ENCODE data around the gene GTSF1L. TPM values are rescaled to one million over a fixed set of nuclear protein-coding genes. Genes with fewer than 3 reads are reported as not detected.

The GTSF1L gene
- total and polyA plus RNA-seq, 4 donors = not detected

- Histone ChIP-seq H3K4me3 (no peak overlapping the region), H3K27ac (ENCODE audit: low read depth in 1 of 2, low read length in 1 of 2) (no peak overlapping the region), H3K9ac (ENCODE audit: insufficient read depth in 1 of 2, low read length in 2 of 2) (no peak overlapping the region), H3K36me3 (ENCODE audit: control insufficient read depth in 4 of 4, insufficient read depth in 4 of 4, low read length in 4 of 4) (no peaks in the 10 kb centered on the region), H3K27me3 (ENCODE audit: control insufficient read depth in 3 of 3, insufficient read depth in 3 of 3, low read length in 2 of 3) (no peaks in the 10 kb centered on the region), H3K9me3 (ENCODE audit: control insufficient read depth in 4 of 4, insufficient read depth in 3 of 4, low read length in 3 of 4) (no peaks in the 10 kb centered on the region), H3K4me1 (ENCODE audit: control insufficient read depth in 5 of 5, insufficient read depth in 5 of 5, low read length in 5 of 5) (no peaks in the 10 kb centered on the region)
- DNase-seq (no peak), ATAC-seq (ENCODE audit: insufficient read depth, low FRiP score) (no peak)
- 96 to 98% methylated on average over 13 of the region's 13 CpGs for WGBS, 2 donors
- no peak for TF ChIP-seq CTCF (IDR thresholded peaks at IDR 0.05; ENCODE audit: control extremely low read depth, extremely low read depth)
Measured at GRCh38 chr20:43686820-43687219, 40.0 kb downstream of the GTSF1L start.

- Histone ChIP-seq H3K36me3 (ENCODE audit: control insufficient read depth in 4 of 4, insufficient read depth in 4 of 4, low read length in 4 of 4) (no peaks in the 10 kb centered on the region), H3K4me1 (ENCODE audit: control insufficient read depth in 5 of 5, insufficient read depth in 5 of 5, low read length in 5 of 5) (no peaks in the 10 kb centered on the region), H3K27ac (ENCODE audit: low read depth in 1 of 2, low read length in 1 of 2) (no peak overlapping the region), H3K4me3 (no peak overlapping the region), H3K9ac (ENCODE audit: insufficient read depth in 1 of 2, low read length in 2 of 2) (no peak overlapping the region), H3K27me3 (ENCODE audit: control insufficient read depth in 3 of 3, insufficient read depth in 3 of 3, low read length in 2 of 3) (no peaks in the 10 kb centered on the region), H3K9me3 (ENCODE audit: control insufficient read depth in 4 of 4, insufficient read depth in 3 of 4, low read length in 3 of 4) (no peaks in the 10 kb centered on the region)
- DNase-seq (no peak), ATAC-seq (ENCODE audit: insufficient read depth, low FRiP score) (no peak)
- WGBS, 2 donors = 94 to 97% methylated on average over 9 of the region's 9 CpGs
- TF ChIP-seq CTCF (IDR thresholded peaks at IDR 0.05; ENCODE audit: control extremely low read depth, extremely low read depth) = no peak
Measured at GRCh38 chr20:43682446-43682845, 44.4 kb downstream of the GTSF1L start.

- no peak overlapping the region for H3K4me3 ChIP-seq
- H3K9me3 ChIP-seq (ENCODE audit: control insufficient read depth in 4 of 4, insufficient read depth in 3 of 4, low read length in 3 of 4) = no peaks in the 10 kb centered on the region
- no peak overlapping the region for H3K27ac ChIP-seq (ENCODE audit: low read depth in 1 of 2, low read length in 1 of 2)
- no peak for DNase-seq
- no peaks in the 10 kb centered on the region for H3K4me1 ChIP-seq (ENCODE audit: control insufficient read depth in 5 of 5, insufficient read depth in 5 of 5, low read length in 5 of 5)
- H3K27me3 ChIP-seq (ENCODE audit: control insufficient read depth in 3 of 3, insufficient read depth in 3 of 3, low read length in 2 of 3) = no peaks in the 10 kb centered on the region
- no peak for TF ChIP-seq CTCF (IDR thresholded peaks at IDR 0.05; ENCODE audit: control extremely low read depth, extremely low read depth)
- no peaks in the 10 kb centered on the region for H3K36me3 ChIP-seq (ENCODE audit: control insufficient read depth in 4 of 4, insufficient read depth in 4 of 4, low read length in 4 of 4)
- WGBS, 2 donors = 43 to 61% methylated on average over 2 of the region's 2 CpGs
- peak; percentile 11 for ATAC-seq (ENCODE audit: insufficient read depth, low FRiP score)
- no peak overlapping the region for H3K9ac ChIP-seq (ENCODE audit: insufficient read depth in 1 of 2, low read length in 2 of 2)
Measured at GRCh38 chr20:43681991-43682410, 44.8 kb downstream of the GTSF1L start.

GRCh38 chr20:43681468-43681942 is 45.3 kb downstream of the GTSF1L start:
- Histone ChIP-seq H3K27me3 (ENCODE audit: control insufficient read depth in 3 of 3, insufficient read depth in 3 of 3, low read length in 2 of 3) (no peaks in the 10 kb centered on the region), H3K9ac (ENCODE audit: insufficient read depth in 1 of 2, low read length in 2 of 2) (no peak overlapping the region), H3K27ac (ENCODE audit: low read depth in 1 of 2, low read length in 1 of 2) (no peak overlapping the region), H3K4me1 (ENCODE audit: control insufficient read depth in 5 of 5, insufficient read depth in 5 of 5, low read length in 5 of 5) (no peaks in the 10 kb centered on the region), H3K36me3 (ENCODE audit: control insufficient read depth in 4 of 4, insufficient read depth in 4 of 4, low read length in 4 of 4) (no peaks in the 10 kb centered on the region), H3K4me3 (no peak overlapping the region), H3K9me3 (ENCODE audit: control insufficient read depth in 4 of 4, insufficient read depth in 3 of 4, low read length in 3 of 4) (no peaks in the 10 kb centered on the region)
- WGBS, 2 donors = 80 to 84% methylated on average over 8 of the region's 8 CpGs
- DNase-seq (no peak), ATAC-seq (ENCODE audit: insufficient read depth, low FRiP score) (no peak)
- no peak for TF ChIP-seq CTCF (IDR thresholded peaks at IDR 0.05; ENCODE audit: control extremely low read depth, extremely low read depth)

Measured in lung (tissue), 12 donors.